Adipocyte (in vitro differentiated cells): Measurements from ENCODE around the gene CCM2L.

Experiments used
- DNase-seq: peaks from one replicate; pipeline ENCODE4 v3.0.0-alpha.2; 2015; ENCODE audit warnings: low read depth
- H3K27me3 ChIP-seq: replicated peaks from 2 replicates; pipeline ENCODE4 v1.7.0; 2013; ENCODE audit warnings: mild to moderate bottlenecking, low read length, moderate library complexity; ENCODE audit not compliant: control insufficient read depth, insufficient read depth
- H3K36me3 ChIP-seq: 2 replicates; pipeline ENCODE4 v1.7.0; 2013; ENCODE audit warnings: low read length, mild to moderate bottlenecking, moderate library complexity; ENCODE audit not compliant: control insufficient read depth, insufficient read depth, severe bottlenecking
- H3K4me1 ChIP-seq: 2 replicates; pipeline ENCODE4 v1.7.0; 2013; ENCODE audit warnings: mild to moderate bottlenecking, low read length, moderate library complexity; ENCODE audit not compliant: control insufficient read depth, insufficient read depth
- H3K4me3 ChIP-seq: 2 replicates; pipeline ENCODE4 v1.7.0; 2013; ENCODE audit warnings: mild to moderate bottlenecking, low read length, moderate library complexity
- H3K9ac ChIP-seq: 2 replicates; pipeline ENCODE4 v1.7.0; 2013; ENCODE audit warnings: mild to moderate bottlenecking, low read length, moderate library complexity
- H3K9me3 ChIP-seq: 2 replicates; pipeline ENCODE4 v1.7.0; 2013; ENCODE audit warnings: mild to moderate bottlenecking, low read length, moderate library complexity; ENCODE audit not compliant: control insufficient read depth

Gene CCM2L

GRCh38 chr20:32018269-32019155, 8.3 kb downstream of the CCM2L start:
- no peaks in the 10 kb centered on the region for H3K9me3 ChIP-seq
- H3K4me1 ChIP-seq = no peaks in the 10 kb centered on the region
- H3K4me3 ChIP-seq = no peak overlapping the region
- no peak overlapping the region for H3K9ac ChIP-seq
- H3K36me3 ChIP-seq = no peaks in the 10 kb centered on the region
- no peak for DNase-seq
- peaks cover 69% of the 10 kb centered on the region for H3K27me3 ChIP-seq

GRCh38 chr20:32019156-32019510, 8.9 kb downstream of the CCM2L start:
- no peak overlapping the region for H3K4me3 ChIP-seq
- DNase-seq = peak; percentile 20
- no peak overlapping the region for H3K9ac ChIP-seq
- H3K27me3 ChIP-seq = peaks cover 70% of the 10 kb centered on the region
- H3K4me1 ChIP-seq = no peaks in the 10 kb centered on the region
- H3K36me3 ChIP-seq = no peaks in the 10 kb centered on the region
- no peaks in the 10 kb centered on the region for H3K9me3 ChIP-seq

- Histone ChIP-seq H3K9me3 (no peaks in the 10 kb centered on the region), H3K9ac (no peak overlapping the region), H3K27me3 (peaks cover 72% of the 10 kb centered on the region), H3K4me3 (no peak overlapping the region), H3K4me1 (no peaks in the 10 kb centered on the region), H3K36me3 (no peaks in the 10 kb centered on the region)
- DNase-seq = no peak
Observed at GRCh38 chr20:32019563-32020463, 9.6 kb downstream of the CCM2L start.

- Histone ChIP-seq H3K4me1 (no peaks in the 10 kb centered on the region), H3K4me3 (no peak overlapping the region), H3K27me3 (peaks cover 72% of the 10 kb centered on the region), H3K9me3 (no peaks in the 10 kb centered on the region), H3K9ac (no peak overlapping the region), H3K36me3 (no peaks in the 10 kb centered on the region)
- no peak for DNase-seq
Observed at GRCh38 chr20:32021091-32021490, 10.9 kb downstream of the CCM2L start.

- no peaks in the 10 kb centered on the region for H3K9me3 ChIP-seq
- no peak overlapping the region for H3K9ac ChIP-seq
- H3K4me3 ChIP-seq = no peak overlapping the region
- no peaks in the 10 kb centered on the region for H3K4me1 ChIP-seq
- no peak for DNase-seq
- H3K36me3 ChIP-seq = no peaks in the 10 kb centered on the region
- H3K27me3 ChIP-seq = peaks cover 85% of the 10 kb centered on the region
Observed at GRCh38 chr20:32024683-32025295, 14.6 kb downstream of the CCM2L start.

- H3K27me3 ChIP-seq = peaks cover 83% of the 10 kb centered on the region
- H3K9ac ChIP-seq = no peak overlapping the region
- H3K4me3 ChIP-seq = no peak overlapping the region
- H3K36me3 ChIP-seq = no peaks in the 10 kb centered on the region
- no peak for DNase-seq
- H3K4me1 ChIP-seq = peaks cover 3% of the 10 kb centered on the region
- no peaks in the 10 kb centered on the region for H3K9me3 ChIP-seq
Observed at GRCh38 chr20:32027643-32028042, 17.4 kb downstream of the CCM2L start.

- no peaks in the 10 kb centered on the region for H3K9me3 ChIP-seq
- H3K9ac ChIP-seq = no peak overlapping the region
- no peak overlapping the region for H3K4me3 ChIP-seq
- peaks cover 85% of the 10 kb centered on the region for H3K27me3 ChIP-seq
- DNase-seq = no peak
- no peaks in the 10 kb centered on the region for H3K36me3 ChIP-seq
- H3K4me1 ChIP-seq = peaks cover 3% of the 10 kb centered on the region
Observed at GRCh38 chr20:32028647-32029372, 18.6 kb downstream of the CCM2L start.

- no peak overlapping the region for H3K4me3 ChIP-seq
- peaks cover 87% of the 10 kb centered on the region for H3K27me3 ChIP-seq
- no peaks in the 10 kb centered on the region for H3K36me3 ChIP-seq
- peaks cover 6% of the 10 kb centered on the region for H3K4me1 ChIP-seq
- no peaks in the 10 kb centered on the region for H3K9me3 ChIP-seq
- H3K9ac ChIP-seq = no peak overlapping the region
- DNase-seq = no peak
Observed at GRCh38 chr20:32029561-32029960, 19.3 kb downstream of the CCM2L start.

- DNase-seq = peak; percentile 91
- Histone ChIP-seq H3K4me1 (peaks cover 12% of the 10 kb centered on the region), H3K27me3 (peaks cover 90% of the 10 kb centered on the region), H3K9ac (no peak overlapping the region), H3K4me3 (peak overlapping the region; percentile 27), H3K9me3 (no peaks in the 10 kb centered on the region), H3K36me3 (no peaks in the 10 kb centered on the region)
Observed at GRCh38 chr20:32031007-32031958, 21.0 kb downstream of the CCM2L start.

- Histone ChIP-seq H3K4me3 (no peak overlapping the region), H3K4me1 (peaks cover 18% of the 10 kb centered on the region), H3K9ac (no peak overlapping the region), H3K27me3 (peaks cover 82% of the 10 kb centered on the region), H3K9me3 (peaks cover 5% of the 10 kb centered on the region), H3K36me3 (no peaks in the 10 kb centered on the region)
- no peak for DNase-seq
Observed at GRCh38 chr20:32033316-32033715, 23.1 kb downstream of the CCM2L start.
